HepG2 (cell line): Measurements from ENCODE around the gene CFAP70. TPM values are rescaled to one million over a fixed set of nuclear protein-coding genes. Genes with fewer than 3 reads are reported as not detected.
A peak's percentile ranks its signal among the peaks of the same experiment; 100 is the strongest.

ENCODE experiments used
- AHDC1 ChIP-seq: sonication (generic); formaldehyde crosslinking; IDR thresholded peaks from 2 replicates; pipeline ENCODE4 v1.5.1; 2020; ENCODE audit warnings: mild to moderate bottlenecking, missing genetic modification reagents, borderline replicate concordance
- HNF4G ChIP-seq, 2 experiments: sonication (generic) in 1 of 2; formaldehyde crosslinking in 1 of 2; IDR thresholded peaks; 2 replicates each; pipeline versions ENCODE4 v1.4.0 to v1.6.1; 2011 to 2020; ENCODE audit warnings: borderline replicate concordance in 2 of 2, low read depth in 2 of 2, mild to moderate bottlenecking in 2 of 2, low read length in 1 of 2, missing genetic modification reagents in 1 of 2, moderate library complexity in 1 of 2
- KDM3A ChIP-seq: IDR thresholded peaks from 2 replicates; pipeline ENCODE4 v1.6.1; 2018; ENCODE audit warnings: low read depth, missing compliant biosample characterization
- MEF2D ChIP-seq: sonication (generic); formaldehyde crosslinking; IDR thresholded peaks from 2 replicates; pipeline ENCODE4 v1.5.1; 2020; ENCODE audit warnings: mild to moderate bottlenecking, missing genetic modification reagents
- NR1H2 ChIP-seq: sonication (generic); formaldehyde crosslinking; IDR thresholded peaks from 2 replicates; pipeline ENCODE4 v1.8.1; 2022; ENCODE audit warnings: low read depth, missing genetic modification reagents, borderline replicate concordance
- ZFP82 ChIP-seq: sonication (generic); formaldehyde crosslinking; IDR thresholded peaks from 2 replicates; pipeline ENCODE4 v1.5.1; 2020; ENCODE audit warnings: mild to moderate bottlenecking, missing genetic modification reagents, borderline replicate concordance
- ZNF496 ChIP-seq: sonication (generic); formaldehyde crosslinking; IDR thresholded peaks from 2 replicates; pipeline ENCODE4 v1.8.1; 2023; ENCODE audit warnings: mild to moderate bottlenecking, moderate library complexity, missing genetic modification reagents; ENCODE audit not compliant: insufficient replicate concordance
- ZNF597 ChIP-seq: sonication (generic); formaldehyde crosslinking; IDR thresholded peaks from 2 replicates; pipeline ENCODE4 v1.5.0; 2020; ENCODE audit warnings: missing genetic modification reagents
- polyA plus RNA-seq, 8 experiments: library from polyadenylated mRNA; depleted of rRNA in 3 of 8; stranded (reverse) in 7 of 8; unstranded in 1 of 8; fragments of >200 nt; fragmentation: Illumina TruSeq in 4 of 8; extraction: Trizol in 4 of 8; gene quantifications; 2 replicates each; pipeline versions ENCODE4 v1.2.1 to v1.2.3, GENCODE V29; 2011 to 2016; ENCODE audit warnings: low read depth in 4 of 8, missing spikeins in 1 of 8, mixed read lengths in 1 of 8; ENCODE audit not compliant: insufficient read depth in 1 of 8
- total RNA-seq, 5 experiments: library from RNA; depleted of rRNA; stranded (reverse); fragments of >200 nt; fragmentation: Illumina TruSeq; extraction: Trizol; gene quantifications; 2 replicates each; pipeline ENCODE4 v1.2.3, GENCODE V29; 2016; ENCODE audit warnings: low read depth in 1 of 5
- TF ChIP-seq, protein P1 (sequence below): sonication (generic); formaldehyde crosslinking; IDR thresholded peaks from 2 replicates; pipeline ENCODE4 v1.4.0; 2020; ENCODE audit warnings: missing genetic modification reagents
- TF ChIP-seq, protein P2 (sequence below): sonication (generic); formaldehyde crosslinking; IDR thresholded peaks from 2 replicates; pipeline ENCODE4 v1.5.0; 2020; ENCODE audit warnings: missing genetic modification reagents
- TF ChIP-seq, protein P3 (sequence below): sonication (generic); formaldehyde crosslinking; IDR thresholded peaks from 2 replicates; pipeline ENCODE4 v1.8.1; 2023; ENCODE audit warnings: missing genetic modification reagents, mild to moderate bottlenecking, borderline replicate concordance
- TF ChIP-seq, protein P4 (sequence below): sonication (generic); formaldehyde crosslinking; IDR thresholded peaks from 2 replicates; pipeline ENCODE4 v1.4.0; 2020; ENCODE audit warnings: missing genetic modification reagents, mild to moderate bottlenecking, borderline replicate concordance

CFAP70 gene
- total and polyA plus RNA-seq, 2 of the 13 experiments (the other 11 are each of a cell fraction or from before 2014, with no cell fraction given), result 0.27 to 0.38 TPM

- TF ChIP-seq, protein P1, sequence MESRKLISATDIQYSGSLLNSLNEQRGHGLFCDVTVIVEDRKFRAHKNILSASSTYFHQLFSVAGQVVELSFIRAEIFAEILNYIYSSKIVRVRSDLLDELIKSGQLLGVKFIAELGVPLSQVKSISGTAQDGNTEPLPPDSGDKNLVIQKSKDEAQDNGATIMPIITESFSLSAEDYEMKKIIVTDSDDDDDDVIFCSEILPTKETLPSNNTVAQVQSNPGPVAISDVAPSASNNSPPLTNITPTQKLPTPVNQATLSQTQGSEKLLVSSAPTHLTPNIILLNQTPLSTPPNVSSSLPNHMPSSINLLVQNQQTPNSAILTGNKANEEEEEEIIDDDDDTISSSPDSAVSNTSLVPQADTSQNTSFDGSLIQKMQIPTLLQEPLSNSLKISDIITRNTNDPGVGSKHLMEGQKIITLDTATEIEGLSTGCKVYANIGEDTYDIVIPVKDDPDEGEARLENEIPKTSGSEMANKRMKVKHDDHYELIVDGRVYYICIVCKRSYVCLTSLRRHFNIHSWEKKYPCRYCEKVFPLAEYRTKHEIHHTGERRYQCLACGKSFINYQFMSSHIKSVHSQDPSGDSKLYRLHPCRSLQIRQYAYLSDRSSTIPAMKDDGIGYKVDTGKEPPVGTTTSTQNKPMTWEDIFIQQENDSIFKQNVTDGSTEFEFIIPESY (CRISPR knock-in tag), result peak; percentile 55; the same call in 1 of the 2 replicates
- TF ChIP-seq, protein P2, sequence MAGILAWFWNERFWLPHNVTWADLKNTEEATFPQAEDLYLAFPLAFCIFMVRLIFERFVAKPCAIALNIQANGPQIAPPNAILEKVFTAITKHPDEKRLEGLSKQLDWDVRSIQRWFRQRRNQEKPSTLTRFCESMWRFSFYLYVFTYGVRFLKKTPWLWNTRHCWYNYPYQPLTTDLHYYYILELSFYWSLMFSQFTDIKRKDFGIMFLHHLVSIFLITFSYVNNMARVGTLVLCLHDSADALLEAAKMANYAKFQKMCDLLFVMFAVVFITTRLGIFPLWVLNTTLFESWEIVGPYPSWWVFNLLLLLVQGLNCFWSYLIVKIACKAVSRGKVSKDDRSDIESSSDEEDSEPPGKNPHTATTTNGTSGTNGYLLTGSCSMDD, result no peak
- no peak for TF ChIP-seq ZNF496 (CRISPR knock-in tag)
- 0 out of 2 replicates have a peak, but pooled peaks have one; percentile 71 for TF ChIP-seq MEF2D (CRISPR knock-in tag)
- TF ChIP-seq KDM3A (CRISPR knock-in tag), result peak; percentile 78; the same call in 1 of the 2 replicates
- TF ChIP-seq ZNF597 (CRISPR knock-in tag), result no peak
- TF ChIP-seq, protein P3, sequence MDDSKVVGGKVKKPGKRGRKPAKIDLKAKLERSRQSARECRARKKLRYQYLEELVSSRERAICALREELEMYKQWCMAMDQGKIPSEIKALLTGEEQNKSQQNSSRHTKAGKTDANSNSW, result 0 out of 2 replicates have a peak, but pooled peaks have one; percentile 80
- no peak for TF ChIP-seq ZFP82
- no peak for TF ChIP-seq NR1H2 (CRISPR knock-in tag)
- TF ChIP-seq, protein P4, sequence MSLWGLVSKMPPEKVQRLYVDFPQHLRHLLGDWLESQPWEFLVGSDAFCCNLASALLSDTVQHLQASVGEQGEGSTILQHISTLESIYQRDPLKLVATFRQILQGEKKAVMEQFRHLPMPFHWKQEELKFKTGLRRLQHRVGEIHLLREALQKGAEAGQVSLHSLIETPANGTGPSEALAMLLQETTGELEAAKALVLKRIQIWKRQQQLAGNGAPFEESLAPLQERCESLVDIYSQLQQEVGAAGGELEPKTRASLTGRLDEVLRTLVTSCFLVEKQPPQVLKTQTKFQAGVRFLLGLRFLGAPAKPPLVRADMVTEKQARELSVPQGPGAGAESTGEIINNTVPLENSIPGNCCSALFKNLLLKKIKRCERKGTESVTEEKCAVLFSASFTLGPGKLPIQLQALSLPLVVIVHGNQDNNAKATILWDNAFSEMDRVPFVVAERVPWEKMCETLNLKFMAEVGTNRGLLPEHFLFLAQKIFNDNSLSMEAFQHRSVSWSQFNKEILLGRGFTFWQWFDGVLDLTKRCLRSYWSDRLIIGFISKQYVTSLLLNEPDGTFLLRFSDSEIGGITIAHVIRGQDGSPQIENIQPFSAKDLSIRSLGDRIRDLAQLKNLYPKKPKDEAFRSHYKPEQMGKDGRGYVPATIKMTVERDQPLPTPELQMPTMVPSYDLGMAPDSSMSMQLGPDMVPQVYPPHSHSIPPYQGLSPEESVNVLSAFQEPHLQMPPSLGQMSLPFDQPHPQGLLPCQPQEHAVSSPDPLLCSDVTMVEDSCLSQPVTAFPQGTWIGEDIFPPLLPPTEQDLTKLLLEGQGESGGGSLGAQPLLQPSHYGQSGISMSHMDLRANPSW (CRISPR knock-in tag), result peak; percentile 84; the same call in 1 of the 2 replicates
- TF ChIP-seq HNF4G (IDR thresholded peaks at IDR 0.05; ENCODE audit: borderline replicate concordance, low read depth, low read length), result peak; percentile 55; the same call in 1 of the 2 replicates
- peak; percentile 75; the same call in 1 of the 2 replicates for TF ChIP-seq HNF4G (CRISPR knock-in tag; IDR thresholded peaks at IDR 0.05; ENCODE audit: borderline replicate concordance, low read depth)
- no peak; the same call in 1 of the 2 replicates for TF ChIP-seq AHDC1 (CRISPR knock-in tag)
Measured at GRCh38 chr10:73246646-73247508, 111.8 kb downstream of the CFAP70 start, which contains the start of gene DNAJC9 (continued).
